Ramos (cell line): ENCODE results near the gene SBNO1.

Source experiments
- in situ Hi-C: fragments of 300-500 bp; cut with MboI; formaldehyde crosslinking; loops from one replicate; pipeline ENCODE4 v1.14.3; 2022; ENCODE audit warnings: low sequenced_read_pairs; ENCODE audit not compliant: unreplicated experiment

SBNO1 gene

GRCh38 chr12:123278101-123278627 is 86.5 kb downstream of the SBNO1 start:
- in situ Hi-C loops, result no loop called here

GRCh38 chr12:123273166-123273565 is 91.5 kb downstream of the SBNO1 start:
- in situ Hi-C loops, result no loop called here

GRCh38 chr12:123271001-123271668 is 93.5 kb downstream of the SBNO1 start:
- in situ Hi-C loops, result no loop called here

- in situ Hi-C loops, result no loop called here
Observed at GRCh38 chr12:123270214-123271000, 94.2 kb downstream of the SBNO1 start.

GRCh38 chr12:123269896-123270213 is 94.8 kb downstream of the SBNO1 start:
- in situ Hi-C loops, result loop anchor here (10.0 kb wide), 1 partner anchor 325 kb away; no protein-coding TSS in a partner anchor

- in situ Hi-C loops, result loop anchor here (10.0 kb wide), 1 partner anchor 325 kb away; no protein-coding TSS in a partner anchor
Observed at GRCh38 chr12:123269395-123269892, 95.2 kb downstream of the SBNO1 start.

- in situ Hi-C loops, result loop anchor here (10.0 kb wide), 1 partner anchor 326 kb away; no protein-coding TSS in a partner anchor
Observed at GRCh38 chr12:123268850-123269249, 95.8 kb downstream of the SBNO1 start.

GRCh38 chr12:123267991-123268843 is 96.4 kb downstream of the SBNO1 start:
- in situ Hi-C loops, result loop anchor here (10.0 kb wide), 1 partner anchor 327 kb away; no protein-coding TSS in a partner anchor

GRCh38 chr12:123267335-123267920 is 97.2 kb downstream of the SBNO1 start:
- in situ Hi-C loops, result loop anchor here (10.0 kb wide), 1 partner anchor 327 kb away; no protein-coding TSS in a partner anchor

- in situ Hi-C loops, result loop anchor here (10.0 kb wide), 1 partner anchor 328 kb away; no protein-coding TSS in a partner anchor
Observed at GRCh38 chr12:123266679-123267277, 97.9 kb downstream of the SBNO1 start.

- in situ Hi-C loops, result loop anchor here (10.0 kb wide), 1 partner anchor 329 kb away; no protein-coding TSS in a partner anchor
Observed at GRCh38 chr12:123265851-123266678, 98.6 kb downstream of the SBNO1 start.

- in situ Hi-C loops, result loop anchor here (10.0 kb wide), 1 partner anchor 330 kb away; no protein-coding TSS in a partner anchor
Observed at GRCh38 chr12:123264642-123265041, 100.0 kb downstream of the SBNO1 start.

GRCh38 chr12:123263196-123263817 is 101.3 kb downstream of the SBNO1 start:
- in situ Hi-C loops, result loop anchor here (10.0 kb wide), 1 partner anchor 331 kb away; no protein-coding TSS in a partner anchor

- in situ Hi-C loops, result loop anchor here (10.0 kb wide), 1 partner anchor 334 kb away; no protein-coding TSS in a partner anchor
Observed at GRCh38 chr12:123261196-123261595, 103.5 kb downstream of the SBNO1 start.

GRCh38 chr12:123260081-123260480 is 104.6 kb downstream of the SBNO1 start:
- in situ Hi-C loops, result loop anchor here (10.0 kb wide), 1 partner anchor 335 kb away; no protein-coding TSS in a partner anchor

GRCh38 chr12:123258593-123258992 is 106.1 kb downstream of the SBNO1 start:
- in situ Hi-C loops, result no loop called here

GRCh38 chr12:123254853-123255446 is 109.7 kb downstream of the SBNO1 start:
- in situ Hi-C loops, result no loop called here
